Stromal cell of bone marrow (primary cell): ENCODE measurements around the gene UBE2QL1.

Experiments used
- DNase-seq: peaks from one replicate; pipeline ENCODE4 v3.0.0-alpha.2; 2012; ENCODE audit warnings: low read depth

The UBE2QL1 gene

DNA sequence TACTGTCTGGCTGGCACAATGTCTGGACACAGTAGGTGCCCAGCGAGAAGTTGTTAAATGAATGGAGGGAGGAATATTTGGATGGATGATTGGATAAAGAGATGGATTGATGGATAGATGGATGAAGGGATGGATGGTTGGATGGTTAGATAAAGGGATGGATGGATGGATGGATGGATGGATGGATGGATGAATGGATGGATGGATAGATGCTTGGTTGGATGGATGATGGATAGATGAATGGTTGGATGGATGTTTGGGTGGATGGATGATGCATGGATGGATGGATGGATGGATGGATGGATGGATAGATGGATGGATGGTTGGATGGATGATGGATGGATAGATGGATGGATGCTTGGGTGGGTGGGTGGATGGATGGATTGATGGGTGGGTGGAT lies 90.4 kb downstream of the UBE2QL1 start:
- no peak for DNase-seq

DNA sequence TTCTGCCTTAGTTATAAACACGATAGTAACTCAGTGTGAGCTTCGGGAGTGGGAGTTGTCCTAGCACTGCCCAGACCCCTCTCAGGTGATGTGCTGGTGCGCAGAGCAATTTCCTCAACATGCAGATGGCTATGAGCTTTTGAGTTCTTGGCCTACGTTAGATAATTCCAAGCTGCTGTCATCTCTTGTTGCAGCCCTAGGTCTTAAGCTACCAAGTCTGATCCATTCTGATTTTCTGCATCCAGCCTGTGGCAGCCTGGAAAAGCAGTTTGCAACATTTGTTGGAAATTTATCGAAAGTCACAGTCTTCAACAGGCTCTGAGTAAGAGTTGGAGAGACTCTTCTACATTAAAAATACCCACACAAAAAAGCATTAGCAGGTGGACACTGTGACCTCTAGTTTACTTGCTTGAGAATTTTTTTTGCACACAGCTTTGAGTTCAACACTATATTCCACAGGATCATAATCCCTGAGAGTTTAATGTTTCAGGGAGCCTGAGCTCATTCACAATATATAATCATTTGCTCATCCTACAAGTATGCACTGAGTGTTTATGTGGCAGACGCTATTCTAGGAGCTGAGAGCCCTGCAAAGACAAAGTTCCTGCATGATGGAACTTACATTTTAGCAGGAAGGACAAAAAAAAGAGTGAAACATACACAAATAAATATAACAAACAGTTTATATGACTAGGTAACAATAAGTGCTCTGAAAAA lies 91.6 kb downstream of the UBE2QL1 start:
- DNase-seq, result no peak

DNA sequence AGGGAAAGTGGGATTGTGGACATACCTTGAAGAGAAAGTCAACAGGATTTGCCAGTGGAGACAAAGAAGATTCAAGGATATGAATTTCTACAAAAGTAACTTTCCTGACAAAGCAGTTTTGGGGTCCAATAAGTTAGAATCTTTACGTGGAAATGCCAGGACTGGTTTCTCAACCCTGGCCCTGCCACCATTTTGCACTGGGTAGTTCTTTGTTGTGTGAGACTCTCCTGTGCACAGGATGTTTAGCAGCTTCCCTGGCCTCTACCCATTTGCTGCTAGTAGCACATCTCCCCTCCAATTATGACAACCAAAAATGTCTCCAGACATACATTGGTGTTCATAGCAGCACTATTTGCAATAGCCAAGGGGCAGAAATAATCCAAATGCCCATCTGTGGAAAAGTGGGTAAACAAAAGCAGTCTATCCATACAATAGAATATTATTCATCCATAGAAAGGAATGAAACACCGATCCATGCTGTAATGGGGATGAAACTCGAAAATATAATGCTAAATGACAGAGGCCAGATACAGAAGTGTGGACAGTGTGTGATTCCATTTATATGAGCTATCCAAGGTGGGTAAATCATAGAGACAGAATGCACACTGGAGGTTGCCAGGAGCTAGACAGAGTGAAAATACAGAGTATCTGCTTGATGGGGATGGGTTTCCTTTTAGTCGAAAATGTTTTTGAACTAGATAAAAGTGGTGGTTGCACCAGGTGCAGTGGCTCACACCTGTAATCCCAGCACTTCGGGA lies 92.8 kb downstream of the UBE2QL1 start:
- no peak for DNase-seq

DNA sequence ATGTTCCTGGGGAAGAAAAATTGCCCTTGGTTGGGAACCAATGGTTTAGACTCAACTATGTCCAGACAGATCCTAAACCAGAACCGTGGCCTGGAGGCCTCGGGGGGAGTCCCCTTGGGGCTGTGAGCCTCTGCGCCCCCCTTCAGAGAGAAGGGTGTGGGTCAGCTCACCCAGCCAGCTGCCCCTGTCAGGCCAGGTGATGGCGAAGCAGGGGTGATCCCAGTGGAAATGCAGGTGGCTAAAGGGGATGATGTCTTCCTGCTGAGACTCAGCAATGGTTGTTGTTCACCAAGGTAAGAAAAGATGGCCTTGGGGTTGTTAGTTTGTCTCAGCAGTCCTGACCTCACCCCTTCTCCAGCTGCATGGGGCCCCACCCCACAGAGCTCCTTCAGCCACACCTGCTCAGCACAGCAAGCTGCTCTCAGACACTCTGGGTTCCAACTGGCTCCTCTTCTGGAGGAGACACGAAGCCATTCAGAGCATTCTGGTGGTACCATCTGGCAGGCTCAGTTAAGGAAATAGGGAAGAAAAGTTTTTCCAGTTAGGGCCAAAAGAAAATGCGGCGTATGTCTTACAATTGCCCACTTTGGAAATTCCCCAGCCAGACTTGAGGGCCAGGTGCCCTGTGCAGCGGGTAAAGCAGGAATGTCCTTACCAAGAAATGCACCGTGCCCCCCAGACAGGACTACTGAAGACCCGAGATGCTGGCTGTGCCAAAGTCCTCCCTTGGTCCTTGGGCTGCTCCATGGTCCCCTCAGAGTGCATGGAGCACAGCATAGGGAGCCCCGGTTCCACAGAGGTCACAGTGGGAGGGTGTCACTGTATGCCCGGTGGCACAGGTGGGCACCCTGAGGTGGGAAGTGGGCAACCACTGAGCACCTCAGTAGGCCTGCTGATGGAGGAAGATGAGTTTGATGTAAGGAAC lies 94.0 kb downstream of the UBE2QL1 start:
- DNase-seq, result no peak

DNA sequence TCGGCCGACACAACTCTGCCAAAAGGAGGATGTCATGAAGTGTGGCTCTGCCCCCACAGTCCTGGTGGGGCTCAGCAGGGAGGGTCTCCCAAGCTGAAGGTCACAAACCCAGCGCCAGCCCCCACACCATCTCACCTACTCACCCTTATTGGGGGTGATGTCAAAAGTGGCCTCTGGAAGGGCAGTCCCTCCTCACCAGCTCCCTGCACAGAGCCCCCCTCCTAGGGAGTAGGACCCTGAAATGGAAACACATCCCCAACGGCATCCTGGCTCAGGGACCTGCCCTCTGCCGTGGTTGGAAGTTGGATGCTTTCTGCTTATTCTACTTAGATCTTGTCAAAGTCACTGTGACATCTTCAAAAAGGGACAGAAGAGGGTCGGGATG lies 94.7 kb downstream of the UBE2QL1 start:
- DNase-seq, result no peak

DNA sequence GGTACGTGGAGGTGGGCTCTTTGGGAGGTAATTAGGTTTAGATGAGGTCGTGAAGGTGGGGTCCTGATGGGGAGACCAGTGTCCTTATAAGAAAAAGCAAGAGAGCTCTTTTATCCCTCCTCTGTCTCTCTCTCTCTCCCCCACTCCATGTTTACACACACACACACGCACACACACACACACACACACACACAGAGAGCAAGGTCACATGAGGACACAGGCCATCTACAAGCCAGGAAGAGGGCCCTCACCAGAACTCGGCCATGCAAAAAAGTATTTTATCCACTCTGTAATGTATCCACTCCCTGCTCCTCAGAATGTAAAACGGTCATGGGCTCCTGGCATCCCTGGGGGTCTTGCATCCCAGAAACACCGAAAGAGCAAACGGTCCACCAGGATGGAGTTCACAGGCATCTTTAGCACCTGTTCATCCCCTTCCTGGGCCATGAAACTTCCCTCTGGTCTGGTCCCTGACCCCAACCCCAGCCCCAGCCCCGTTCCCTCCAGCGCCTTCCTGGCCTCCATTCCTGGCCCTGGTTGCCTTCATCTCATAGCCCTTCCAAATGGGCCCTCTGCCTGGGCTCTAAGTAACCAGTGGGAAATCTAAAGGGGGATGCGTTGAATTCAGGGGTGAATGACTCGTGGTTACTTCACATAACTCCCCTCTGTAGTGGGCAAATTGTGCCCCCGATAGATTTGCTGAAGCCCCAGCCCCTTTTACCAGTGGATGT lies 95.3 kb downstream of the UBE2QL1 start:
- no peak for DNase-seq
